Measurements from ENCODE around the gene MINDY1. TPM values are rescaled to one million over a fixed set of nuclear protein-coding genes. Genes with fewer than 3 reads are reported as not detected.

MINDY1 gene
- total and polyA plus RNA-seq, 4 donors: 7.8 to 31.0 (median 16.7) TPM

DNA sequence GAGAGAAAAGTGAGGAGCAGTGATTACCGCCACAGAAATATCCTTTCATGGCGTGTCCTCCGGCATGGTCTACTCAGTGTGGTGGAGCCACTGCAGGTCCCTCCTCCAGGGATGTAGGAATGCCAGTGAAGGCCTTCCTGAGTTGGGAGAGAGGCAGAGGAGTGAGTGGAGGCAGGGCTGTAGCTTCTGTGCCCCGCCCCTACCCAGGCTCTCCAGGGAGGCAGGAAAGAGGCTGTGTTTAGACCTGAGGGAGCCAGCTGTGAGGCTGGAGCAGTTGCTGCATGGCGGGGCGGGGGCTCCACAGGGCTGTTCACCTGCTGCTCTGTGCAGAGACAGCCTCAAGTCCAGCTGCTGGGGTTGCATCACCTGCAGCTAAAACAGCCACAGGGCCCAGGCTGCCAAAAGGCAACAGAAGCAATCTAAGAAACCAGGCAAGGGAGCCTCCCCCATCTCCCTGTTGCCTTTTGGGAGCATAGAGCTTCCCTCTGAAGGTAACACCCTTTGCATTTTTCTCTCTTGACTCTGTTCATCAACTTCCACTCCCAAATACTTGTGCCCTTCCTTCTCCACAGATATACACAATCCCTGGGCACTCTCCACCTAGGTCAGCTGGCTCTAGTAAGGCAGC is 25.4 kb downstream of the MINDY1 start:
- WGBS, 2 donors: 65 to 88% methylated on average over 6 of the region's 6 CpGs
- TF ChIP-seq, protein P1, sequence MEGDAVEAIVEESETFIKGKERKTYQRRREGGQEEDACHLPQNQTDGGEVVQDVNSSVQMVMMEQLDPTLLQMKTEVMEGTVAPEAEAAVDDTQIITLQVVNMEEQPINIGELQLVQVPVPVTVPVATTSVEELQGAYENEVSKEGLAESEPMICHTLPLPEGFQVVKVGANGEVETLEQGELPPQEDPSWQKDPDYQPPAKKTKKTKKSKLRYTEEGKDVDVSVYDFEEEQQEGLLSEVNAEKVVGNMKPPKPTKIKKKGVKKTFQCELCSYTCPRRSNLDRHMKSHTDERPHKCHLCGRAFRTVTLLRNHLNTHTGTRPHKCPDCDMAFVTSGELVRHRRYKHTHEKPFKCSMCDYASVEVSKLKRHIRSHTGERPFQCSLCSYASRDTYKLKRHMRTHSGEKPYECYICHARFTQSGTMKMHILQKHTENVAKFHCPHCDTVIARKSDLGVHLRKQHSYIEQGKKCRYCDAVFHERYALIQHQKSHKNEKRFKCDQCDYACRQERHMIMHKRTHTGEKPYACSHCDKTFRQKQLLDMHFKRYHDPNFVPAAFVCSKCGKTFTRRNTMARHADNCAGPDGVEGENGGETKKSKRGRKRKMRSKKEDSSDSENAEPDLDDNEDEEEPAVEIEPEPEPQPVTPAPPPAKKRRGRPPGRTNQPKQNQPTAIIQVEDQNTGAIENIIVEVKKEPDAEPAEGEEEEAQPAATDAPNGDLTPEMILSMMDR (IDR thresholded peaks at IDR 0.05; ENCODE audit: control extremely low read depth, extremely low read depth): no peak
- no peaks in the 10 kb centered on the region for H3K9me3 ChIP-seq (ENCODE audit: control insufficient read depth in 4 of 4, insufficient read depth in 3 of 4, low read length in 3 of 4)
- no peaks in the 10 kb centered on the region for H3K36me3 ChIP-seq (ENCODE audit: control insufficient read depth in 4 of 4, insufficient read depth in 4 of 4, low read length in 4 of 4)
- H3K4me1 ChIP-seq (ENCODE audit: control insufficient read depth in 5 of 5, insufficient read depth in 5 of 5, low read length in 5 of 5): peaks cover 0 to 22% (median 7%) of the 10 kb centered on the region in 5 donors
- no peak overlapping the region for H3K4me3 ChIP-seq
- no peaks in the 10 kb centered on the region for H3K27me3 ChIP-seq (ENCODE audit: control insufficient read depth in 3 of 3, insufficient read depth in 3 of 3, low read length in 2 of 3)
- no peak overlapping the region for H3K9ac ChIP-seq (ENCODE audit: insufficient read depth in 1 of 2, low read length in 2 of 2)
- ATAC-seq (ENCODE audit: insufficient read depth, low FRiP score) (no peak), DNase-seq (peak; percentile 26 to 51 (median 42))
- H3K27ac ChIP-seq (ENCODE audit: low read depth in 1 of 2, low read length in 1 of 2): peak overlapping the region in 1 of 2 donors; percentile 44

DNA sequence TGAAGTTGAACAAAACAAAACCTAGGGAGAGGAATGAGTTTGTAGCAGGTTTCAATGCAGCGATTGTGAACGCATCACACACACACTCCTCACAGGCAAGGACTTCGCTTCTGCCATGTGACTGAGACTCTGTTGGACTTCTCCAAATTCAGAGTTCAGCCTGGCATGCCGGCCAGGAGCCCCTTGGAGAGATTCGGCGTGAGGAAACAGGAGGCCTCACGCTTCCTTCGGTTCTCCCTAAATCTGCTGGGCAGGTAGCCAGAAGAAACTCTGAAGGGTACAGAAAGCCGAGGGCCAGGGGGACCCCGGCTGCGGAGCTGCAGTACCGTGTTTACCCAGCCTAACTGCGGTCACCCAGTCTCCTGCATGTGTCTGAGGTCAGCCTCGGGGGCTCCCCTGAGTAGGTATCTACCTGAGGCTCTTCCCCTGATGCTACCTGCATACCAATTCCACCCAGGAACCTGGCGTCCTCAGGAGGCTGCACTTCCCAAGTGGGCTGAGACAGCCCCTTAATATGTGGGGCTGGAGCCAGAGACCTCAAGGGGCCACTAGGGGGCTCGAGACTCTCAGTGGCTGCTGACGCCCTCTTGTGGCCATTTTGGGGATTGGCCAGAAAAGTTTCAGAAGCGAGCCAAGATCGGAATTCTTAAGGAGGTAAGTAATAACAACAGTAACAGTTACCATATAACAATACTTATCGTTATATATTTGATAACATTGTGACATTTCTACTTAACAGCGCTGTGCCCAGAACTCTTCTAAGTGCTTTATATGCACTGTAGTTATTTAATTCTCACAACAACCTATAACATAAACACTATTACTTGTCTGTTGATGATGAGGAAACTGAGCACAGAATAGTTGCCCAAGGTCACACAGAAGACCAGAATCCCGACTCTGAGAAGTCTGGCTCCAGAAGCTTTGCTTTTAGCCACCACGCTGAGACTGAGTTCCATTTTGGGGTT is 27.3 kb downstream of the MINDY1 start:
- Histone ChIP-seq H3K27ac (ENCODE audit: low read depth in 1 of 2, low read length in 1 of 2) (peak overlapping the region in 1 of 2 donors; percentile 86), H3K27me3 (ENCODE audit: control insufficient read depth in 3 of 3, insufficient read depth in 3 of 3, low read length in 2 of 3) (no peaks in the 10 kb centered on the region), H3K4me3 (no peak overlapping the region), H3K9ac (ENCODE audit: insufficient read depth in 1 of 2, low read length in 2 of 2) (no peak overlapping the region), H3K9me3 (ENCODE audit: control insufficient read depth in 4 of 4, insufficient read depth in 3 of 4, low read length in 3 of 4) (no peaks in the 10 kb centered on the region), H3K4me1 (ENCODE audit: control insufficient read depth in 5 of 5, insufficient read depth in 5 of 5, low read length in 5 of 5) (peaks cover 0 to 22% (median 7%) of the 10 kb centered on the region in 5 donors), H3K36me3 (ENCODE audit: control insufficient read depth in 4 of 4, insufficient read depth in 4 of 4, low read length in 4 of 4) (no peaks in the 10 kb centered on the region)
- TF ChIP-seq, protein P1 (IDR thresholded peaks at IDR 0.05; ENCODE audit: control extremely low read depth, extremely low read depth): peak; percentile 100
- peak; percentile 57 for ATAC-seq (ENCODE audit: insufficient read depth, low FRiP score)
- WGBS, 2 donors: 5 to 8% methylated on average over 23 of the region's 23 CpGs
- DNase-seq: peak; percentile 93 to 97 (median 95)

DNA sequence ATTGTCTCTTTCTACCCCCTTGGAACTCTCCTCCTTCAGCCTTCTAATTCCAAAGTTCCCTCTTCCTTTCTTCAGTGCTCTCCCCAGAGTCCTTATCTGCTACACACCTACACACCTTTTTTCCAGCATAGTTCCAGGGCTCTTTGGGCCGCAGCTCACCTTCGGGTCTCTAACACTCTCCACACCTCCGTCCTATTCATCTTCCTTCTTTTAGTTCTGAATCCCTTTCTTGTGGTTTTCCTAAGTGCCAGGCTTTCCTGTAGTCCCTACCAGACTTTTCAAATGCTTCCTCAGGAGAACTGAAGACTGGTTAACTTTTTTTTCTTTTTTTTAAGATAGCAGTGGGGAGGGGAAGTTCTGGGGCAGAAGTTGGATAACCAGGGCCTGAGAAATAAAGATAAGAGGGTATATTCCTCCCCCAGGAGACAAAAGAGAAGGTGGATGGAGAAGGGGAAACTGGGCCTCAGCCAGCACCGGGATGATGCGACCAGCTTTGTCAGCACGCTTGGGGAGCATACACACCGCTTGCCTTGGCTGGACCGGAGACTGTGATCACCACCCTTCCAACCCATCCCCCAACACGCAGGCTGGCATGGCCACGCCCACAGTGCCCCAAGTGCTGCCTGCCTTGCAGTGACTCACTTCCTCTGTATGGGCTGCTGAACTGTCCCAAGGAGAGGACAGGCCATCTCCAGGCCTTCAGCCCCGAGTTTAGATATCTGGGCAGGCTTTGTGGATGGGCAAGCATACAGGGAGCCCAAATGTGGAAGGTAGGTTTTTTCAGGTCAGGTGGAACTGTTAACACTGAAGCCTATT is 29.6 kb downstream of the MINDY1 start:
- peak; percentile 75 for ATAC-seq (ENCODE audit: insufficient read depth, low FRiP score)

More for the DNA sequence above, 29.6 kb downstream of the MINDY1 start:
- DNase-seq: peak; percentile 30 to 50 (median 42)
- H3K9ac ChIP-seq (ENCODE audit: insufficient read depth in 1 of 2, low read length in 2 of 2): no peak overlapping the region
- peaks cover 0 to 5% (median 0%) of the 10 kb centered on the region in 4 donors for H3K36me3 ChIP-seq (ENCODE audit: control insufficient read depth in 4 of 4, insufficient read depth in 4 of 4, low read length in 4 of 4)
- H3K9me3 ChIP-seq (ENCODE audit: control insufficient read depth in 4 of 4, insufficient read depth in 3 of 4, low read length in 3 of 4): no peaks in the 10 kb centered on the region
- H3K4me1 ChIP-seq (ENCODE audit: control insufficient read depth in 5 of 5, insufficient read depth in 5 of 5, low read length in 5 of 5): peaks cover 10 to 34% (median 17%) of the 10 kb centered on the region in 5 donors
- no peak overlapping the region for H3K4me3 ChIP-seq
- WGBS, 2 donors: 20 to 27% methylated on average over 11 of the region's 11 CpGs
- H3K27ac ChIP-seq (ENCODE audit: low read depth in 1 of 2, low read length in 1 of 2): peak overlapping the region; percentile 67 to 89
- TF ChIP-seq, protein P1 (IDR thresholded peaks at IDR 0.05; ENCODE audit: control extremely low read depth, extremely low read depth): no peak
- no peaks in the 10 kb centered on the region for H3K27me3 ChIP-seq (ENCODE audit: control insufficient read depth in 3 of 3, insufficient read depth in 3 of 3, low read length in 2 of 3)

All from lung (tissue), 12 donors.